Neural progenitor cell (in vitro differentiated cells): ENCODE results near the gene LSP1.

Experiments used
- EZH2 ChIP-seq: fragments of 200-600 bp; sonication (generic); IDR thresholded peaks from 2 replicates; pipeline ENCODE4 v1.6.1; 2017; ENCODE audit warnings: antibody characterized with exemption, mild to moderate bottlenecking, moderate library complexity
- EZH2phosphoT487 ChIP-seq: fragments of 200-600 bp; sonication (generic); IDR thresholded peaks from 2 replicates; pipeline ENCODE4 v1.6.1; 2017; ENCODE audit warnings: antibody characterized with exemption
- TF ChIP-seq, protein P1 (sequence below): fragments of 200-600 bp; sonication (generic); IDR thresholded peaks from 2 replicates; pipeline ENCODE4 v1.5.1; 2017; ENCODE audit warnings: antibody characterized with exemption, mild to moderate bottlenecking

DNA sequence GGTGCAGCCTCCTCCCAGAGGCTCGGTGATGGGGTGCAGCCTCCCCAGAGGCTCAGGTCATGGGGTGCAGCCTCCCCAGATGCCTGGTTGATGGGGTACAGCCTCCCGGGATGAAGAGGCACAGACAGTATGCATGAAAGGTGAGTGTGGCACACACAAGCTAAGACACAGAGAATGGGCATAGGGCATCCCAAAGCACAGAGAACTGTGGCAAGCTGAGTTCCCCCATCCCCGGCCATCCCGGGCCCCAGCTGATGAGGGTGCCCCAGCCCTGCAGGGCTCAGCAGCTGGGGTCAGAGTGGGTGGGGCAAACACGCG, 22.9 kb upstream of the LSP1 start:
- TF ChIP-seq, protein P1, sequence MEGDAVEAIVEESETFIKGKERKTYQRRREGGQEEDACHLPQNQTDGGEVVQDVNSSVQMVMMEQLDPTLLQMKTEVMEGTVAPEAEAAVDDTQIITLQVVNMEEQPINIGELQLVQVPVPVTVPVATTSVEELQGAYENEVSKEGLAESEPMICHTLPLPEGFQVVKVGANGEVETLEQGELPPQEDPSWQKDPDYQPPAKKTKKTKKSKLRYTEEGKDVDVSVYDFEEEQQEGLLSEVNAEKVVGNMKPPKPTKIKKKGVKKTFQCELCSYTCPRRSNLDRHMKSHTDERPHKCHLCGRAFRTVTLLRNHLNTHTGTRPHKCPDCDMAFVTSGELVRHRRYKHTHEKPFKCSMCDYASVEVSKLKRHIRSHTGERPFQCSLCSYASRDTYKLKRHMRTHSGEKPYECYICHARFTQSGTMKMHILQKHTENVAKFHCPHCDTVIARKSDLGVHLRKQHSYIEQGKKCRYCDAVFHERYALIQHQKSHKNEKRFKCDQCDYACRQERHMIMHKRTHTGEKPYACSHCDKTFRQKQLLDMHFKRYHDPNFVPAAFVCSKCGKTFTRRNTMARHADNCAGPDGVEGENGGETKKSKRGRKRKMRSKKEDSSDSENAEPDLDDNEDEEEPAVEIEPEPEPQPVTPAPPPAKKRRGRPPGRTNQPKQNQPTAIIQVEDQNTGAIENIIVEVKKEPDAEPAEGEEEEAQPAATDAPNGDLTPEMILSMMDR = no peak
- no peak for TF ChIP-seq EZH2
- TF ChIP-seq EZH2phosphoT487 = no peak
